SU-DHL-6 (cell line): Measurements from ENCODE around the gene TFEB.

Experiments used
- H2AFZ ChIP-seq: fragments of 200-600 bp; sonication (generic); 2 replicates; pipeline ENCODE4 v1.6.1; 2014; ENCODE audit warnings: low read depth, mild to moderate bottlenecking, moderate library complexity, mixed read lengths, antibody characterized with exemption, low read length; ENCODE audit not compliant: severe bottlenecking
- H3F3A ChIP-seq: fragments of 200-600 bp; shearing (Covaris generic); 2 replicates; pipeline ENCODE4 v1.6.0; 2016; ENCODE audit warnings: antibody characterized with exemption, mild to moderate bottlenecking; ENCODE audit not compliant: insufficient read depth
- H3K27ac ChIP-seq: fragments of 200-600 bp; sonication (generic); 2 replicates; pipeline ENCODE4 v1.5.1; 2016; ENCODE audit warnings: low read depth, mild to moderate bottlenecking, low read length, moderate library complexity, mixed read lengths
- H3K27me3 ChIP-seq: fragments of 200-600 bp; sonication (generic), shearing (Covaris generic); 2 replicates; pipeline ENCODE4 v1.6.0; 2014; ENCODE audit warnings: mild to moderate bottlenecking, low read length
- H3K36me3 ChIP-seq: fragments of 200-600 bp; sonication (generic); 2 replicates; pipeline ENCODE4 v1.6.1; 2014; ENCODE audit warnings: mild to moderate bottlenecking, low read length, mixed read lengths
- H3K4me2 ChIP-seq: fragments of 300-600, 200-600 bp; shearing (Covaris generic), sonication (generic); 2 replicates; pipeline ENCODE4 v1.6.0; 2014; ENCODE audit warnings: low read length, low read depth, mild to moderate bottlenecking; ENCODE audit not compliant: poor library complexity, severe bottlenecking
- H3K4me3 ChIP-seq: fragments of 200-600 bp; sonication (generic); 2 replicates; pipeline ENCODE4 v1.5.1; 2014; ENCODE audit warnings: antibody characterized with exemption, low read length, mild to moderate bottlenecking, mixed read lengths; ENCODE audit not compliant: insufficient read depth, poor library complexity, severe bottlenecking
- H3K79me2 ChIP-seq: fragments of 200-600 bp; sonication (generic); 2 replicates; pipeline ENCODE4 v1.6.1; 2014; ENCODE audit warnings: mild to moderate bottlenecking, low read length, moderate library complexity; ENCODE audit not compliant: insufficient read depth
- H3K9ac ChIP-seq: fragments of 200-600 bp; sonication (generic); 2 replicates; pipeline ENCODE4 v1.7.0; 2014; ENCODE audit warnings: mild to moderate bottlenecking, low read length
- H3K9me2 ChIP-seq: fragments of 200-600 bp; sonication (generic); replicated peaks from 2 replicates; pipeline ENCODE4 v1.6.1; 2014; ENCODE audit warnings: low read length; ENCODE audit not compliant: insufficient read depth
- H3K9me3 ChIP-seq: fragments of 200-600 bp; sonication (generic); 2 replicates; pipeline ENCODE4 v1.6.1; 2014; ENCODE audit warnings: low read length, mixed read lengths; ENCODE audit not compliant: insufficient read depth
- H4K20me1 ChIP-seq: fragments of 200-600 bp; sonication (generic); 2 replicates; pipeline ENCODE4 v1.6.1; 2014; ENCODE audit warnings: low read depth, mild to moderate bottlenecking, antibody characterized with exemption, low read length, moderate library complexity, mixed read lengths
- EZH2phosphoT487 ChIP-seq: fragments of 200-600 bp; sonication (generic), shearing (Covaris generic); conservative IDR thresholded peaks from 2 replicates; pipeline ENCODE4 v1.6.1; 2018; ENCODE audit warnings: mild to moderate bottlenecking, antibody characterized with exemption, low read length, moderate library complexity, mixed read lengths
- TF ChIP-seq, protein P1 (sequence below): fragments of 200-600 bp; sonication (generic); IDR thresholded peaks from one replicate; pipeline ENCODE4 v1.5.1; 2017; ENCODE audit warnings: antibody characterized with exemption, mild to moderate bottlenecking, low read length, moderate library complexity; ENCODE audit not compliant: insufficient read depth, poor library complexity, severe bottlenecking

TFEB gene

GRCh38 chr6:41694815-41695526 is 40.4 kb downstream of the TFEB start:
- Histone ChIP-seq H2AFZ (no peak overlapping the region), H3K9me3 (no peaks in the 10 kb centered on the region), H3F3A (peaks cover 5% of the 10 kb centered on the region; the same call in 1 of the 2 replicates), H3K27ac (no peak overlapping the region), H3K27me3 (no peaks in the 10 kb centered on the region), H3K9me2 (no peaks in the 10 kb centered on the region), H3K4me2 (no peak overlapping the region), H3K79me2 (peaks cover 71% of the 10 kb centered on the region), H3K4me3 (no peak overlapping the region), H4K20me1 (peaks cover 4% of the 10 kb centered on the region; the same call in 1 of the 2 replicates), H3K9ac (no peak overlapping the region; the same call in 1 of the 2 replicates), H3K36me3 (0 out of 2 replicates have a peak, but pooled peaks cover 2% of the 10 kb centered on the region)
- TF ChIP-seq, protein P1, sequence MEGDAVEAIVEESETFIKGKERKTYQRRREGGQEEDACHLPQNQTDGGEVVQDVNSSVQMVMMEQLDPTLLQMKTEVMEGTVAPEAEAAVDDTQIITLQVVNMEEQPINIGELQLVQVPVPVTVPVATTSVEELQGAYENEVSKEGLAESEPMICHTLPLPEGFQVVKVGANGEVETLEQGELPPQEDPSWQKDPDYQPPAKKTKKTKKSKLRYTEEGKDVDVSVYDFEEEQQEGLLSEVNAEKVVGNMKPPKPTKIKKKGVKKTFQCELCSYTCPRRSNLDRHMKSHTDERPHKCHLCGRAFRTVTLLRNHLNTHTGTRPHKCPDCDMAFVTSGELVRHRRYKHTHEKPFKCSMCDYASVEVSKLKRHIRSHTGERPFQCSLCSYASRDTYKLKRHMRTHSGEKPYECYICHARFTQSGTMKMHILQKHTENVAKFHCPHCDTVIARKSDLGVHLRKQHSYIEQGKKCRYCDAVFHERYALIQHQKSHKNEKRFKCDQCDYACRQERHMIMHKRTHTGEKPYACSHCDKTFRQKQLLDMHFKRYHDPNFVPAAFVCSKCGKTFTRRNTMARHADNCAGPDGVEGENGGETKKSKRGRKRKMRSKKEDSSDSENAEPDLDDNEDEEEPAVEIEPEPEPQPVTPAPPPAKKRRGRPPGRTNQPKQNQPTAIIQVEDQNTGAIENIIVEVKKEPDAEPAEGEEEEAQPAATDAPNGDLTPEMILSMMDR = no peak
- TF ChIP-seq EZH2phosphoT487 = no peak

GRCh38 chr6:41693281-41694240 is 41.8 kb downstream of the TFEB start:
- no peak overlapping the region for H3K4me3 ChIP-seq
- TF ChIP-seq, protein P1 = no peak
- no peak for TF ChIP-seq EZH2phosphoT487
- H3K36me3 ChIP-seq = 0 out of 2 replicates have a peak, but pooled peaks cover 2% of the 10 kb centered on the region
- H3K9me3 ChIP-seq = no peaks in the 10 kb centered on the region
- no peaks in the 10 kb centered on the region for H3K9me2 ChIP-seq
- H2AFZ ChIP-seq = no peak overlapping the region
- peaks cover 4% of the 10 kb centered on the region; the same call in 1 of the 2 replicates for H4K20me1 ChIP-seq
- H3K4me2 ChIP-seq = no peak overlapping the region
- H3K9ac ChIP-seq = no peak overlapping the region
- H3F3A ChIP-seq = peaks cover 5% of the 10 kb centered on the region; the same call in 1 of the 2 replicates
- no peak overlapping the region for H3K27ac ChIP-seq
- no peaks in the 10 kb centered on the region for H3K27me3 ChIP-seq
- H3K79me2 ChIP-seq = peaks cover 57% of the 10 kb centered on the region

DNA sequence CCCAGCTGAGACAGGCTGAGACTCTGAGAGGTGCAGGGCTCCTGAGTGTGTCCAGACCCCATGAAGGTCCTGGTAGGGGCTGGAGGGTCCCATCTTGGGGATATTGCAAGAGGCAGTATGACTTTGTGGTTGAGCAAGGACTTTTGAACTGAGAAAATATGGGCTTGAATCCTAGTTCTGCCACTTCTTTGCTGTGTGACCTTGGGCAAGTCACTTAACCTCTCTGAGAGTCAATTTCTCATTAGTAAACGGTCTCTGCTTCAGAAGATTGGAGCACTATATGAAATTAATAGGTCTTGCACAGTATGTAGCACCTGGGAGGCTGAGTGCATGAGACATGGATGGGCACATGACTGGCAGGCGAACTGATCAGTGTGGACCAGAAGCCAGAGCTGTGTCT is 42.7 kb downstream of the TFEB start:
- Histone ChIP-seq H4K20me1 (peaks cover 4% of the 10 kb centered on the region; the same call in 1 of the 2 replicates), H3K9me3 (no peaks in the 10 kb centered on the region), H3K36me3 (0 out of 2 replicates have a peak, but pooled peaks cover 2% of the 10 kb centered on the region), H3K9me2 (no peaks in the 10 kb centered on the region), H3K9ac (no peak overlapping the region), H3K79me2 (peaks cover 49% of the 10 kb centered on the region), H2AFZ (no peak overlapping the region), H3K27ac (no peak overlapping the region), H3F3A (peaks cover 4% of the 10 kb centered on the region; the same call in 1 of the 2 replicates), H3K4me3 (no peak overlapping the region), H3K4me2 (no peak overlapping the region), H3K27me3 (no peaks in the 10 kb centered on the region)
- TF ChIP-seq EZH2phosphoT487 = no peak
- TF ChIP-seq, protein P1 = no peak
